Kidney epithelial cell (primary cell): ENCODE results near the gene ZEB2. TPM values are rescaled to one million over a fixed set of nuclear protein-coding genes. Genes with fewer than 3 reads are reported as not detected.

ENCODE experiments used
- DNase-seq: peaks from one replicate; pipeline ENCODE4 v3.0.0-alpha.2; 2010; ENCODE audit warnings: low read depth
- H3K27me3 ChIP-seq: 2 replicates; pipeline ENCODE4 v1.6.0; 2011; ENCODE audit warnings: low read length; ENCODE audit not compliant: control insufficient read depth, insufficient read depth
- H3K36me3 ChIP-seq: 2 replicates; pipeline ENCODE4 v1.5.1; 2011; ENCODE audit warnings: low read length; ENCODE audit not compliant: control insufficient read depth, insufficient read depth
- H3K4me3 ChIP-seq: 2 replicates; pipeline ENCODE4 v1.5.1; 2011; ENCODE audit warnings: low read depth, mild to moderate bottlenecking, control low read depth, low read length
- total RNA-seq: library from RNA; depleted of rRNA; stranded (reverse); fragments of >200 nt; gene quantifications from 2 replicates; pipeline ENCODE4 v1.2.3, GENCODE V29; 2015
- TF ChIP-seq, protein P1 (sequence below): IDR thresholded peaks from 2 replicates; pipeline ENCODE4 v1.5.1; 2011; ENCODE audit warnings: mild to moderate bottlenecking, moderate library complexity, low read length, control low read depth, inconsistent platforms; ENCODE audit not compliant: insufficient read depth, poor library complexity, severe bottlenecking

Gene ZEB2
- total RNA-seq, 1 donor from 2014 or later: 14.7 TPM

DNA sequence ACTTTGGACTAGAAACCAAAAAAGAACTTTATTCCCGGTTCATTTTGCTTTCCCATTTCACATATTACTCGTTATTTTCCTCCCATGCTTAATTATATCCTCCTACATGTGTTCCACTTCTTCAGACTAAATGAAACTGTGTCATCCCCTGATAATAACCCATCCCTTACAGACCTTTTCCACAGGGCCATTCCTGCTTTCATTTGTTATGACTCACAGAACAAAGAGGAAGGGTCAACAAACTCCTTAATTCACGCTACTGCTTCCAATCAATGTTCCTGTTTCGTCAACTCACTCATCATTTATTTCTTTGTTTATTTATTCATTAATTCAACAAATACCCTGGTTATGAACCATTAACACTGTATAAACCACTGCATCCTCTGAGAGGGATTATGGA lies 104.5 kb downstream of the ZEB2 start:
- H3K27me3 ChIP-seq: no peaks in the 10 kb centered on the region
- TF ChIP-seq, protein P1, sequence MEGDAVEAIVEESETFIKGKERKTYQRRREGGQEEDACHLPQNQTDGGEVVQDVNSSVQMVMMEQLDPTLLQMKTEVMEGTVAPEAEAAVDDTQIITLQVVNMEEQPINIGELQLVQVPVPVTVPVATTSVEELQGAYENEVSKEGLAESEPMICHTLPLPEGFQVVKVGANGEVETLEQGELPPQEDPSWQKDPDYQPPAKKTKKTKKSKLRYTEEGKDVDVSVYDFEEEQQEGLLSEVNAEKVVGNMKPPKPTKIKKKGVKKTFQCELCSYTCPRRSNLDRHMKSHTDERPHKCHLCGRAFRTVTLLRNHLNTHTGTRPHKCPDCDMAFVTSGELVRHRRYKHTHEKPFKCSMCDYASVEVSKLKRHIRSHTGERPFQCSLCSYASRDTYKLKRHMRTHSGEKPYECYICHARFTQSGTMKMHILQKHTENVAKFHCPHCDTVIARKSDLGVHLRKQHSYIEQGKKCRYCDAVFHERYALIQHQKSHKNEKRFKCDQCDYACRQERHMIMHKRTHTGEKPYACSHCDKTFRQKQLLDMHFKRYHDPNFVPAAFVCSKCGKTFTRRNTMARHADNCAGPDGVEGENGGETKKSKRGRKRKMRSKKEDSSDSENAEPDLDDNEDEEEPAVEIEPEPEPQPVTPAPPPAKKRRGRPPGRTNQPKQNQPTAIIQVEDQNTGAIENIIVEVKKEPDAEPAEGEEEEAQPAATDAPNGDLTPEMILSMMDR: no peak
- H3K36me3 ChIP-seq: no peaks in the 10 kb centered on the region
- no peak for DNase-seq
- no peak overlapping the region for H3K4me3 ChIP-seq

DNA sequence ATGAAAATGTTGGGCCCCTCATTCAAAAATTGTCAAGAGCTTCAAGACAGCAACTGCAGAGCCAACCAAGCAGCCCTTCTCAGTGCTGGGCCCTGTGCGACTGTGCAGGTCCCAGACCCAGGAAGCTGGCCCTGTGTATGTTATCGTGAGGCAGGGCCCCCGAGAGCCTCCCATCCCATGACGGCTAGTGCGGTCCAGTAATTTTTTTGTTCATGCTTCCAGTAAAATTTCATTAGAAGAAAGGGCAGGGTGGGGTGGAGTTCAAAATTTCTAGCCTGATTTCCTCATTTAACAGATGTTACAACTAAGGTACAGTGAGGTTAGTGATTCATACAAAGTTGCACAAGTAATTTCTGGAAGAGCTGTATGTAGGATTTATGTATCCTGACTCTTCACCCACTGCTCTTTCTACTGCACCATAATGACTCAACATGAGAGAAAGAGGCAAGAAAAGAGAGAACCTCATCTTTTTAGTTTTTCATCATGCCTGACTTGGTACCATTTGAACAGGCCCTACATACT lies 105.5 kb downstream of the ZEB2 start:
- no peaks in the 10 kb centered on the region for H3K36me3 ChIP-seq
- H3K27me3 ChIP-seq: no peaks in the 10 kb centered on the region
- H3K4me3 ChIP-seq: no peak overlapping the region
- TF ChIP-seq, protein P1: no peak
- peak; percentile 45 for DNase-seq

DNA sequence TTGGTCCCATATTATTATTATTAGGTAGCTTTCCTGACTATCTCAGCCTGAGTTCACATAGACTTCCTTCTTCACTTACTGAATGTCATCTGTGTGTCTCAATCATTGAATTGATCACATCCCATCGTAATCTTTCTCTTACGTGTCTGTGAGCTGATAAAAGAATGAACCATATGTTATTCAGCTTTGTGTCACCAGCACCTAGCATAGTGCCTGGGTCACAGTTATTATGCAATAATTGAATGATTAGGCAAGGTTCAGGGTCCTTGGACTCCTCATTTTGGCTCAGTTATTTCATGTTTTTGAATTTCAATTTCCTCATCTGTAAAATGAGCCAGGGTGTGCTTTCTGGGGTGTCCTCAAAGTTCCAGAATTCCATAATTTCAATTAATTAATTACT lies 107.2 kb downstream of the ZEB2 start:
- H3K4me3 ChIP-seq: no peak overlapping the region
- DNase-seq: no peak
- no peaks in the 10 kb centered on the region for H3K27me3 ChIP-seq
- no peaks in the 10 kb centered on the region for H3K36me3 ChIP-seq
- TF ChIP-seq, protein P1: no peak

DNA sequence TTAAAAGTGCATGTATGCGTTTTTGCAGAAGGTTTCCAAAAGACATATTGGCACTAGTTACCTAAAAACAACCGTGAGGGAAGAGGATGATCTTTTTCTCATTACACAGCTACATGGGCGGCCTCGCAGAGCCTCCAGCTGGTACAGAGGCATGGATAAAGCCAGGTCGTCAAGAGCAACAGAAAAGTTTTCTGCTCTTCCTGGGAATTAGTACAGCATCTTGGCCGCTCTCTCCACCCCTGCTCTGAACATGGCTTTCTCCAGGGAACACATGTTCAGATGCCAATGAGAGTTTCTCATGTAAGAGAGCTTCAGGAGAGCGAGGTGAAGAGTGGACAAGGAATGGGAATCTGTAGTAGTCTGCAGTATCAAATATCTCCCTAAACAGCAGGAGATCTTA lies 108.4 kb downstream of the ZEB2 start:
- no peak for DNase-seq
- TF ChIP-seq, protein P1: no peak
- no peaks in the 10 kb centered on the region for H3K27me3 ChIP-seq
- no peaks in the 10 kb centered on the region for H3K36me3 ChIP-seq
- H3K4me3 ChIP-seq: no peak overlapping the region

DNA sequence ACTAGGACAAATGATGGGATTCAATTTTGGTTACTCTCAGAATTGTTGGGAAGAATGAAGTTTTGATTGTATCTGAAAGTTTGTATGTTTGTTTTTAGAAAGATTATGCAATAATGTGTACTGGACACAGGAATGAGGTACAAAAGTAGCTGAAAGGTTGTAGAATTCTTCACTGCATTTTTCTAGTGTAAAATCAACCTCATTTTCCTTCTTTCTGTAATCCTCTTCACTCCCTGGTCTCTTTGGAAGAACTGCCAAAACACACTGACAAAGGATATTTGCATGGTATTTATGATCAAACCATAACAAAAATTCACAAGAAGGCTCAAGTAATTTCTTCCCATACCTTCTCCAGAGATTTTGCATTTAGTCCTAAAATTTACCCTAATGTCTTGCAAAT lies 110.7 kb downstream of the ZEB2 start:
- TF ChIP-seq, protein P1: no peak
- Histone ChIP-seq H3K27me3 (no peaks in the 10 kb centered on the region), H3K36me3 (no peaks in the 10 kb centered on the region), H3K4me3 (no peak overlapping the region)
- no peak for DNase-seq

DNA sequence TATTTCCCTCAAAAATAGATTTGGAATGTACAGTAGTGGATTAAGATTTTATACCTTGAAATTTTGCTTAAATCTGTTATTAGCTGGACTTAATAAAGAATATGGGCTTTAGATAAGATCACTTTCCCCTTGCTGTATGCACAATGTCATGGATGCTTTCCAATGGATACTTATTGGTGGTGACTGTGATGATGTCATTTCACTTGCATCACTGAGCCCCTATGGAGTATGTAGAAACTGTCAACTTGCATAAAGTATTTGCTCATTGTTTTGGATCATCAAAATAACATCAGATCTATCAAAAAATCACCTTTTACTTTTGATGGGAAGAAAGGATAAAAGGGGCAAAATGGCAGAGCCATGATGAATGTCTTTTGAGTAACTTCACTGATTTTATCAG lies 112.7 kb downstream of the ZEB2 start:
- H3K4me3 ChIP-seq: no peak overlapping the region
- H3K36me3 ChIP-seq: no peaks in the 10 kb centered on the region
- H3K27me3 ChIP-seq: no peaks in the 10 kb centered on the region
- DNase-seq: no peak
- TF ChIP-seq, protein P1: no peak
